NCI-H446 (cell line): ENCODE results near the gene KSR1.

Experiments used
- DNase-seq, 2 experiments: peaks; one replicate each; lab custom pipeline; 2025; lab: John Stamatoyannopoulos, UW

The KSR1 gene

GRCh38 chr17:27569884-27570577 lies 113.8 kb downstream of the KSR1 start:
- no peak for DNase-seq

GRCh38 chr17:27570578-27570914 lies 114.3 kb downstream of the KSR1 start:
- no peak for DNase-seq

- DNase-seq, result no peak
These were observed 115.5 kb downstream of the KSR1 start for GRCh38 chr17:27571563-27572352.

- DNase-seq, result no peak
These were observed 116.4 kb downstream of the KSR1 start for GRCh38 chr17:27572665-27573064.

- no peak for DNase-seq
These were observed 117.3 kb downstream of the KSR1 start for GRCh38 chr17:27573548-27573947.

GRCh38 chr17:27573971-27574525 lies 117.8 kb downstream of the KSR1 start:
- DNase-seq, result no peak

- DNase-seq, result no peak
These were observed 119.1 kb downstream of the KSR1 start for GRCh38 chr17:27575096-27575911.

- DNase-seq, result no peak
These were observed 119.6 kb downstream of the KSR1 start for GRCh38 chr17:27575912-27576252.

GRCh38 chr17:27576477-27577083 lies 120.3 kb downstream of the KSR1 start:
- no peak for DNase-seq

- DNase-seq, result no peak
These were observed 121.0 kb downstream of the KSR1 start for GRCh38 chr17:27577121-27577761.

- no peak for DNase-seq
These were observed 121.9 kb downstream of the KSR1 start for GRCh38 chr17:27577884-27578717.

GRCh38 chr17:27578718-27579085 lies 122.5 kb downstream of the KSR1 start:
- DNase-seq, result no peak

- no peak for DNase-seq
These were observed 123.1 kb downstream of the KSR1 start for GRCh38 chr17:27579304-27579703.

GRCh38 chr17:27579897-27580321 lies 123.7 kb downstream of the KSR1 start:
- DNase-seq, result no peak

- DNase-seq, result no peak
These were observed 124.8 kb downstream of the KSR1 start for GRCh38 chr17:27581016-27581415.

GRCh38 chr17:27582696-27583095 lies 126.4 kb downstream of the KSR1 start:
- DNase-seq, result no peak

- DNase-seq, result no peak
These were observed 129.0 kb downstream of the KSR1 start for GRCh38 chr17:27585153-27585681.

- DNase-seq, result no peak
These were observed 129.5 kb downstream of the KSR1 start for GRCh38 chr17:27585792-27586191.

GRCh38 chr17:27586203-27586721 lies 130.0 kb downstream of the KSR1 start:
- no peak for DNase-seq

- DNase-seq, result no peak
These were observed 132.1 kb downstream of the KSR1 start for GRCh38 chr17:27588354-27588753.
